GM23338 (cell line): ENCODE measurements around the gene OLFML2B. TPM values are rescaled to one million over a fixed set of nuclear protein-coding genes. Genes with fewer than 3 reads are reported as not detected.
A peak's percentile ranks its signal among the peaks of the same experiment; 100 is the strongest.

ENCODE experiments used
- ATAC-seq: fragments of 200-7000 bp; cut with Tn5 transposase; 3 replicates; pipeline ENCODE4 v1.9.1; 2020
- DNase-seq: peaks from one replicate; pipeline ENCODE4 v3.0.0-alpha.2; 2015; ENCODE audit warnings: low spot score
- H2AFZ ChIP-seq: fragments of 200-600 bp; sonication (generic); 2 replicates; pipeline ENCODE4 v1.8.0; 2016; ENCODE audit warnings: antibody characterized with exemption, mild to moderate bottlenecking, moderate library complexity
- H3F3A ChIP-seq: fragments of 200-600 bp; sonication (generic); replicated peaks from 2 replicates; pipeline ENCODE4 v1.8.0; 2017; ENCODE audit warnings: antibody characterized with exemption, mixed run types, low read depth
- H3K27ac ChIP-seq: fragments of 200-600 bp; sonication (generic); 2 replicates; pipeline ENCODE4 v1.6.1; 2016; ENCODE audit warnings: low read depth
- H3K27me3 ChIP-seq: fragments of 200-600 bp; sonication (generic); 2 replicates; pipeline ENCODE4 v1.8.0; 2016; ENCODE audit warnings: mild to moderate bottlenecking, mixed run types, moderate library complexity; ENCODE audit not compliant: insufficient read depth
- H3K36me3 ChIP-seq: fragments of 200-600 bp; sonication (generic); 2 replicates; pipeline ENCODE4 v1.8.0; 2016; ENCODE audit warnings: mild to moderate bottlenecking; ENCODE audit not compliant: insufficient read depth
- H3K4me1 ChIP-seq: fragments of 200-600 bp; sonication (generic); 2 replicates; pipeline ENCODE4 v1.8.0; 2016; ENCODE audit warnings: mild to moderate bottlenecking, moderate library complexity; ENCODE audit not compliant: insufficient read depth
- H3K4me2 ChIP-seq: fragments of 200-600 bp; sonication (generic); 2 replicates; pipeline ENCODE4 v1.7.1; 2017; ENCODE audit warnings: mixed run types
- H3K4me3 ChIP-seq: fragments of 200-600 bp; sonication (generic); 2 replicates; pipeline ENCODE4 v1.6.1; 2016; ENCODE audit warnings: mixed run types
- H3K79me2 ChIP-seq: fragments of 200-600 bp; sonication (generic); replicated peaks from 2 replicates; pipeline ENCODE4 v1.8.0; 2017; ENCODE audit warnings: mild to moderate bottlenecking; ENCODE audit not compliant: insufficient read depth
- H3K9me2 ChIP-seq: fragments of 200-600 bp; sonication (generic); 2 replicates; pipeline ENCODE4 v1.8.0; 2017; ENCODE audit not compliant: insufficient read depth
- H4K20me1 ChIP-seq: fragments of 200-600 bp; sonication (generic); replicated peaks from 2 replicates; pipeline ENCODE4 v1.8.0; 2017; ENCODE audit warnings: mild to moderate bottlenecking; ENCODE audit not compliant: insufficient read depth
- H3K27ac Mint-ChIP-seq: 2 replicates; pipeline ENCODE4 v1.8.0; 2020; ENCODE audit warnings: inconsistent platforms, mild to moderate bottlenecking, moderate library complexity, mixed read lengths
- H3K27me3 Mint-ChIP-seq: 3 replicates; pipeline ENCODE4 v1.8.0; 2022; ENCODE audit warnings: low read depth, mild to moderate bottlenecking, moderate library complexity, mixed read lengths, inconsistent platforms; ENCODE audit not compliant: insufficient read depth, poor library complexity
- H3K36me3 Mint-ChIP-seq: 3 replicates; pipeline ENCODE4 v1.8.0; 2021; ENCODE audit warnings: low read depth, mild to moderate bottlenecking, inconsistent platforms, moderate library complexity, mixed read lengths
- H3K4me1 Mint-ChIP-seq: 3 replicates; pipeline ENCODE4 v1.8.0; 2020; ENCODE audit warnings: mild to moderate bottlenecking, inconsistent platforms, mixed read lengths
- H3K4me3 Mint-ChIP-seq: 3 replicates; pipeline ENCODE4 v1.8.0; 2021; ENCODE audit warnings: moderate library complexity, mild to moderate bottlenecking, inconsistent platforms, mixed read lengths
- H3K9me3 Mint-ChIP-seq: 3 replicates; pipeline ENCODE4 v1.8.0; 2020; ENCODE audit warnings: moderate library complexity, mild to moderate bottlenecking, inconsistent platforms, mixed read lengths
- EZH2 ChIP-seq: fragments of 200-600 bp; sonication (generic); IDR thresholded peaks from one replicate; pipeline ENCODE4 v1.8.0; 2017; ENCODE audit warnings: antibody characterized with exemption, mild to moderate bottlenecking, low read depth; ENCODE audit not compliant: unreplicated experiment
- NANOG ChIP-seq: IDR thresholded peaks from 2 replicates; pipeline ENCODE4 v1.6.1; 2016; ENCODE audit warnings: antibody characterized with exemption, borderline replicate concordance
- POLR2AphosphoS5 ChIP-seq: IDR thresholded peaks from 2 replicates; pipeline ENCODE4 v1.6.1; 2016; ENCODE audit warnings: antibody characterized with exemption, low read depth
- REST ChIP-seq: IDR thresholded peaks from one replicate; pipeline ENCODE4 v1.6.1; 2018; ENCODE audit warnings: antibody characterized with exemption; ENCODE audit not compliant: unreplicated experiment
- STAT1 ChIP-seq: IDR thresholded peaks from one replicate; pipeline ENCODE4 v1.6.1; 2016; ENCODE audit warnings: antibody characterized with exemption; ENCODE audit not compliant: unreplicated experiment
- ZNF114 ChIP-seq: fragments of 250-450 bp; sonication (Bioruptor Pico); IDR thresholded peaks from 2 replicates; pipeline ENCODE4 v1.5.0; 2020; ENCODE audit warnings: mild to moderate bottlenecking, moderate library complexity
- polyA plus RNA-seq: library from polyadenylated mRNA; unstranded; fragments of >200 nt; fragmentation: Nextera tagmentation; extraction: Ambion mirVana; gene quantifications from 2 replicates; pipeline ENCODE4 v1.2.1, GENCODE V29; 2016
- total RNA-seq: library from RNA; depleted of rRNA; stranded (reverse); fragments of >200 nt; shearing (Covaris generic); gene quantifications from 2 replicates; pipeline ENCODE4 v1.2.3, GENCODE V29; 2014
- TF ChIP-seq, protein P1 (sequence below): IDR thresholded peaks from 2 replicates; pipeline ENCODE4 v1.6.1; 2016; ENCODE audit warnings: antibody characterized with exemption
- TF ChIP-seq, protein P2 (sequence below), 2 experiments: fragments of 200-600 bp in 1 of 2; sonication (generic) in 1 of 2; conservative IDR thresholded peaks; 2 replicates each; pipeline versions ENCODE4 v1.5.1 to v1.6.1; 2016 to 2017; ENCODE audit warnings: antibody characterized with exemption in 2 of 2, low read depth in 2 of 2, mild to moderate bottlenecking in 2 of 2, moderate library complexity in 1 of 2
- TF ChIP-seq, protein P3 (sequence below): fragments of 250-450 bp; sonication (Bioruptor Pico); IDR thresholded peaks from 2 replicates; pipeline ENCODE4 v1.5.0; 2020; ENCODE audit warnings: mild to moderate bottlenecking, moderate library complexity

Gene OLFML2B
- total and polyA plus RNA-seq, 2 experiments from 2014 or later = 2.9 to 4.3 TPM

GRCh38 chr1:162004441-162004950, 19.2 kb downstream of the OLFML2B start (continued):
- TF ChIP-seq REST (no peak), ZNF114 (CRISPR knock-in tag) (no peak), NANOG (no peak), EZH2 (no peak), POLR2AphosphoS5 (no peak)
- TF ChIP-seq, protein P1, sequence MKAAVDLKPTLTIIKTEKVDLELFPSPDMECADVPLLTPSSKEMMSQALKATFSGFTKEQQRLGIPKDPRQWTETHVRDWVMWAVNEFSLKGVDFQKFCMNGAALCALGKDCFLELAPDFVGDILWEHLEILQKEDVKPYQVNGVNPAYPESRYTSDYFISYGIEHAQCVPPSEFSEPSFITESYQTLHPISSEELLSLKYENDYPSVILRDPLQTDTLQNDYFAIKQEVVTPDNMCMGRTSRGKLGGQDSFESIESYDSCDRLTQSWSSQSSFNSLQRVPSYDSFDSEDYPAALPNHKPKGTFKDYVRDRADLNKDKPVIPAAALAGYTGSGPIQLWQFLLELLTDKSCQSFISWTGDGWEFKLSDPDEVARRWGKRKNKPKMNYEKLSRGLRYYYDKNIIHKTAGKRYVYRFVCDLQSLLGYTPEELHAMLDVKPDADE = no peak
- TF ChIP-seq, protein P2, sequence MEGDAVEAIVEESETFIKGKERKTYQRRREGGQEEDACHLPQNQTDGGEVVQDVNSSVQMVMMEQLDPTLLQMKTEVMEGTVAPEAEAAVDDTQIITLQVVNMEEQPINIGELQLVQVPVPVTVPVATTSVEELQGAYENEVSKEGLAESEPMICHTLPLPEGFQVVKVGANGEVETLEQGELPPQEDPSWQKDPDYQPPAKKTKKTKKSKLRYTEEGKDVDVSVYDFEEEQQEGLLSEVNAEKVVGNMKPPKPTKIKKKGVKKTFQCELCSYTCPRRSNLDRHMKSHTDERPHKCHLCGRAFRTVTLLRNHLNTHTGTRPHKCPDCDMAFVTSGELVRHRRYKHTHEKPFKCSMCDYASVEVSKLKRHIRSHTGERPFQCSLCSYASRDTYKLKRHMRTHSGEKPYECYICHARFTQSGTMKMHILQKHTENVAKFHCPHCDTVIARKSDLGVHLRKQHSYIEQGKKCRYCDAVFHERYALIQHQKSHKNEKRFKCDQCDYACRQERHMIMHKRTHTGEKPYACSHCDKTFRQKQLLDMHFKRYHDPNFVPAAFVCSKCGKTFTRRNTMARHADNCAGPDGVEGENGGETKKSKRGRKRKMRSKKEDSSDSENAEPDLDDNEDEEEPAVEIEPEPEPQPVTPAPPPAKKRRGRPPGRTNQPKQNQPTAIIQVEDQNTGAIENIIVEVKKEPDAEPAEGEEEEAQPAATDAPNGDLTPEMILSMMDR (conservative IDR thresholded peaks at IDR 0.05; ENCODE audit: low read depth in 2 of 2) = no peak

- Histone ChIP-seq H2AFZ (no peak overlapping the region; the same call in 1 of the 2 replicates), H3K4me1 (0 out of 2 replicates have a peak, but pooled peaks cover 4% of the 10 kb centered on the region), H3K79me2 (no peaks in the 10 kb centered on the region), H3K27ac (no peak overlapping the region), H4K20me1 (no peaks in the 10 kb centered on the region), H3K27me3 (no peaks in the 10 kb centered on the region), H3F3A (no peaks in the 10 kb centered on the region), H3K36me3 (no peaks in the 10 kb centered on the region), H3K9me2 (no peaks in the 10 kb centered on the region), H3K4me2 (no peak overlapping the region), H3K4me3 (no peak overlapping the region)
- ATAC-seq = peak; percentile 37
- H3K4me1 Mint-ChIP-seq = peaks cover 21% of the 10 kb centered on the region
- H3K27ac Mint-ChIP-seq = no peak overlapping the region
- DNase-seq = no peak
- H3K36me3 Mint-ChIP-seq = no peaks in the 10 kb centered on the region
- peaks cover 2% of the 10 kb centered on the region for H3K27me3 Mint-ChIP-seq
- no peaks in the 10 kb centered on the region for H3K9me3 Mint-ChIP-seq
- H3K4me3 Mint-ChIP-seq = no peak overlapping the region
- TF ChIP-seq, protein P3, sequence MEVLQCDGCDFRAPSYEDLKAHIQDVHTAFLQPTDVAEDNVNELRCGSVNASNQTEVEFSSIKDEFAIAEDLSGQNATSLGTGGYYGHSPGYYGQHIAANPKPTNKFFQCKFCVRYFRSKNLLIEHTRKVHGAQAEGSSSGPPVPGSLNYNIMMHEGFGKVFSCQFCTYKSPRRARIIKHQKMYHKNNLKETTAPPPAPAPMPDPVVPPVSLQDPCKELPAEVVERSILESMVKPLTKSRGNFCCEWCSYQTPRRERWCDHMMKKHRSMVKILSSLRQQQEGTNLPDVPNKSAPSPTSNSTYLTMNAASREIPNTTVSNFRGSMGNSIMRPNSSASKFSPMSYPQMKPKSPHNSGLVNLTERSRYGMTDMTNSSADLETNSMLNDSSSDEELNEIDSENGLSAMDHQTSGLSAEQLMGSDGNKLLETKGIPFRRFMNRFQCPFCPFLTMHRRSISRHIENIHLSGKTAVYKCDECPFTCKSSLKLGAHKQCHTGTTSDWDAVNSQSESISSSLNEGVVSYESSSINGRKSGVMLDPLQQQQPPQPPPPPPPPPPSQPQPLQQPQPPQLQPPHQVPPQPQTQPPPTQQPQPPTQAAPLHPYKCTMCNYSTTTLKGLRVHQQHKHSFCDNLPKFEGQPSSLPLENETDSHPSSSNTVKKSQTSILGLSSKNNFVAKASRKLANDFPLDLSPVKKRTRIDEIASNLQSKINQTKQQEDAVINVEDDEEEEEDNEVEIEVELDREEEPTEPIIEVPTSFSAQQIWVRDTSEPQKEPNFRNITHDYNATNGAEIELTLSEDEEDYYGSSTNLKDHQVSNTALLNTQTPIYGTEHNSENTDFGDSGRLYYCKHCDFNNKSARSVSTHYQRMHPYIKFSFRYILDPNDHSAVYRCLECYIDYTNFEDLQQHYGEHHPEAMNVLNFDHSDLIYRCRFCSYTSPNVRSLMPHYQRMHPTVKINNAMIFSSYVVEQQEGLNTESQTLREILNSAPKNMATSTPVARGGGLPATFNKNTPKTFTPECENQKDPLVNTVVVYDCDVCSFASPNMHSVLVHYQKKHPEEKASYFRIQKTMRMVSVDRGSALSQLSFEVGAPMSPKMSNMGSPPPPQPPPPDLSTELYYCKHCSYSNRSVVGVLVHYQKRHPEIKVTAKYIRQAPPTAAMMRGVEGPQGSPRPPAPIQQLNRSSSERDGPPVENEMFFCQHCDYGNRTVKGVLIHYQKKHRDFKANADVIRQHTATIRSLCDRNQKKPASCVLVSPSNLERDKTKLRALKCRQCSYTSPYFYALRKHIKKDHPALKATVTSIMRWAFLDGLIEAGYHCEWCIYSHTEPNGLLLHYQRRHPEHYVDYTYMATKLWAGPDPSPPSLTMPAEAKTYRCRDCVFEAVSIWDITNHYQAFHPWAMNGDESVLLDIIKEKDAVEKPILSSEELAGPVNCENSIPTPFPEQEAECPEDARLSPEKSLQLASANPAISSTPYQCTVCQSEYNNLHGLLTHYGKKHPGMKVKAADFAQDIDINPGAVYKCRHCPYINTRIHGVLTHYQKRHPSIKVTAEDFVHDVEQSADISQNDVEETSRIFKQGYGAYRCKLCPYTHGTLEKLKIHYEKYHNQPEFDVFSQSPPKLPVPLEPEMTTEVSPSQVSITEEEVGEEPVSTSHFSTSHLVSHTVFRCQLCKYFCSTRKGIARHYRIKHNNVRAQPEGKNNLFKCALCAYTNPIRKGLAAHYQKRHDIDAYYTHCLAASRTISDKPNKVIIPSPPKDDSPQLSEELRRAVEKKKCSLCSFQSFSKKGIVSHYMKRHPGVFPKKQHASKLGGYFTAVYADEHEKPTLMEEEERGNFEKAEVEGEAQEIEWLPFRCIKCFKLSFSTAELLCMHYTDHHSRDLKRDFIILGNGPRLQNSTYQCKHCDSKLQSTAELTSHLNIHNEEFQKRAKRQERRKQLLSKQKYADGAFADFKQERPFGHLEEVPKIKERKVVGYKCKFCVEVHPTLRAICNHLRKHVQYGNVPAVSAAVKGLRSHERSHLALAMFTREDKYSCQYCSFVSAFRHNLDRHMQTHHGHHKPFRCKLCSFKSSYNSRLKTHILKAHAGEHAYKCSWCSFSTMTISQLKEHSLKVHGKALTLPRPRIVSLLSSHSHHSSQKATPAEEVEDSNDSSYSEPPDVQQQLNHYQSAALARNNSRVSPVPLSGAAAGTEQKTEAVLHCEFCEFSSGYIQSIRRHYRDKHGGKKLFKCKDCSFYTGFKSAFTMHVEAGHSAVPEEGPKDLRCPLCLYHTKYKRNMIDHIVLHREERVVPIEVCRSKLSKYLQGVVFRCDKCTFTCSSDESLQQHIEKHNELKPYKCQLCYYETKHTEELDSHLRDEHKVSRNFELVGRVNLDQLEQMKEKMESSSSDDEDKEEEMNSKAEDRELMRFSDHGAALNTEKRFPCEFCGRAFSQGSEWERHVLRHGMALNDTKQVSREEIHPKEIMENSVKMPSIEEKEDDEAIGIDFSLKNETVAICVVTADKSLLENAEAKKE = no peak
- no peak for TF ChIP-seq ZNF114 (CRISPR knock-in tag)
- TF ChIP-seq, protein P1 = no peak
- no peak for TF ChIP-seq STAT1
Observed at GRCh38 chr1:162003830-162004215, 19.8 kb downstream of the OLFML2B start.
